Caco-2 (cell line): ENCODE results near the gene IQCK. TPM values are rescaled to one million over a fixed set of nuclear protein-coding genes. Genes with fewer than 3 reads are reported as not detected.

Source experiments
- BruUV-seq: library from RNA; stranded (reverse); fragments of 400-500 nt; replicated peaks from 2 replicates; lab custom pipeline; 2021; lab: Mats Ljungman, UMichigan
- CTCF ChIA-PET: fragments of 300-600 bp; sonication (Branson Sonifier 250); formaldehyde crosslinking; loops from one replicate; lab custom pipeline; 2022; ENCODE audit warnings: antibody characterized with exemption; lab: Charles Lee
- POLR2A ChIA-PET: fragments of 300-600 bp; sonication (Branson Sonifier 250); formaldehyde crosslinking; loops from one replicate; lab custom pipeline; 2022; ENCODE audit warnings: antibody characterized with exemption; lab: Charles Lee
- DNase-seq, 2 experiments: peaks; one replicate each; pipeline versions ENCODE4 v3.0.0 to v3.0.0-alpha.2; 2020 to 2022
- H3K27me3 ChIP-seq: replicated peaks from 2 replicates; pipeline ENCODE4 v1.6.0; 2011; ENCODE audit warnings: low read length; ENCODE audit not compliant: control insufficient read depth, insufficient read depth
- H3K36me3 ChIP-seq: 2 replicates; pipeline ENCODE4 v1.5.1; 2011; ENCODE audit warnings: low read length; ENCODE audit not compliant: control insufficient read depth, insufficient read depth
- H3K4me1 ChIP-seq: fragments of 250-450 bp; sonication (Bioruptor Pico); 2 replicates; pipeline ENCODE4 v1.5.1; 2020; ENCODE audit warnings: mild to moderate bottlenecking
- H3K4me3 ChIP-seq: 2 replicates; pipeline ENCODE4 v1.5.1; 2011; ENCODE audit warnings: low read depth, mild to moderate bottlenecking, control low read depth, low read length
- H3K9me3 ChIP-seq: fragments of 250-450 bp; sonication (Bioruptor Pico); 2 replicates; pipeline ENCODE4 v1.5.1; 2020; ENCODE audit warnings: mild to moderate bottlenecking, moderate library complexity
- H3K27ac Mint-ChIP-seq: one replicate; pipeline ENCODE4 v1.8.0; 2022; ENCODE audit warnings: mixed read lengths; ENCODE audit not compliant: unreplicated experiment
- H3K27me3 Mint-ChIP-seq: one replicate; pipeline ENCODE4 v1.8.0; 2022; ENCODE audit warnings: mixed read lengths; ENCODE audit not compliant: insufficient read depth, unreplicated experiment
- H3K36me3 Mint-ChIP-seq: one replicate; pipeline ENCODE4 v1.8.0; 2022; ENCODE audit warnings: mild to moderate bottlenecking, mixed read lengths; ENCODE audit not compliant: insufficient read depth, unreplicated experiment
- H3K4me1 Mint-ChIP-seq: one replicate; pipeline ENCODE4 v1.8.0; 2022; ENCODE audit warnings: low read depth, mixed read lengths; ENCODE audit not compliant: unreplicated experiment
- H3K4me3 Mint-ChIP-seq: one replicate; pipeline ENCODE4 v1.8.0; 2022; ENCODE audit warnings: mild to moderate bottlenecking, moderate library complexity, mixed read lengths; ENCODE audit not compliant: unreplicated experiment
- H3K9me3 Mint-ChIP-seq: one replicate; pipeline ENCODE4 v1.8.0; 2022; ENCODE audit warnings: mixed read lengths; ENCODE audit not compliant: unreplicated experiment
- intact Hi-C: fragments of 100-400 bp; cut with micrococcal nuclease; formaldehyde crosslinking; loops from one replicate; pipeline ENCODE4 v1.10.0; 2022; ENCODE audit not compliant: unreplicated experiment
- total RNA-seq: library from RNA; stranded (reverse); gene quantifications from 2 replicates; pipeline ENCODE4 v1.2.3, GENCODE V29; 2022
- TF ChIP-seq, protein P1 (sequence below), 2 experiments: fragments of 200-600 bp in 1 of 2; IDR thresholded peaks; 1 replicate in 1 of 2; 2 replicates in 1 of 2; pipeline versions ENCODE4 v1.5.1 to v1.8.0; 2011 to 2022; ENCODE audit warnings: antibody characterized with exemption in 1 of 2, control low read depth in 1 of 2, inconsistent platforms in 1 of 2, low read depth in 1 of 2, low read length in 1 of 2, mild to moderate bottlenecking in 1 of 2, moderate library complexity in 1 of 2; ENCODE audit not compliant: insufficient read depth in 1 of 2, severe bottlenecking in 1 of 2, unreplicated experiment in 1 of 2

The IQCK gene
- total RNA-seq, 1 experiment from 2014 or later = 2.0 TPM

GRCh38 chr16:19694989-19695388, 23.1 kb upstream of the IQCK start:
- ChIA-PET CTCF (interaction anchor here (0.6 kb wide), 1 partner anchor 107 kb away, joined by 5 read pairs; no protein-coding TSS in a partner anchor), POLR2A (no interaction called here)
- Histone ChIP-seq H3K36me3 (no peaks in the 10 kb centered on the region), H3K9me3 (no peaks in the 10 kb centered on the region), H3K4me3 (no peak overlapping the region), H3K4me1 (no peaks in the 10 kb centered on the region; the same call in 1 of the 2 replicates), H3K27me3 (no peaks in the 10 kb centered on the region)
- Mint-ChIP-seq H3K4me3 (no peak overlapping the region), H3K27me3 (no peaks in the 10 kb centered on the region), H3K9me3 (no peaks in the 10 kb centered on the region), H3K4me1 (peaks cover 7% of the 10 kb centered on the region), H3K36me3 (peaks cover 1% of the 10 kb centered on the region), H3K27ac (no peak overlapping the region)
- DNase-seq = no peak
- intact Hi-C loops = no loop called here
- no TSS peak for BruUV-seq
- TF ChIP-seq, protein P1, sequence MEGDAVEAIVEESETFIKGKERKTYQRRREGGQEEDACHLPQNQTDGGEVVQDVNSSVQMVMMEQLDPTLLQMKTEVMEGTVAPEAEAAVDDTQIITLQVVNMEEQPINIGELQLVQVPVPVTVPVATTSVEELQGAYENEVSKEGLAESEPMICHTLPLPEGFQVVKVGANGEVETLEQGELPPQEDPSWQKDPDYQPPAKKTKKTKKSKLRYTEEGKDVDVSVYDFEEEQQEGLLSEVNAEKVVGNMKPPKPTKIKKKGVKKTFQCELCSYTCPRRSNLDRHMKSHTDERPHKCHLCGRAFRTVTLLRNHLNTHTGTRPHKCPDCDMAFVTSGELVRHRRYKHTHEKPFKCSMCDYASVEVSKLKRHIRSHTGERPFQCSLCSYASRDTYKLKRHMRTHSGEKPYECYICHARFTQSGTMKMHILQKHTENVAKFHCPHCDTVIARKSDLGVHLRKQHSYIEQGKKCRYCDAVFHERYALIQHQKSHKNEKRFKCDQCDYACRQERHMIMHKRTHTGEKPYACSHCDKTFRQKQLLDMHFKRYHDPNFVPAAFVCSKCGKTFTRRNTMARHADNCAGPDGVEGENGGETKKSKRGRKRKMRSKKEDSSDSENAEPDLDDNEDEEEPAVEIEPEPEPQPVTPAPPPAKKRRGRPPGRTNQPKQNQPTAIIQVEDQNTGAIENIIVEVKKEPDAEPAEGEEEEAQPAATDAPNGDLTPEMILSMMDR (IDR thresholded peaks at IDR 0.05; ENCODE audit: insufficient read depth in 1 of 2, low read depth in 1 of 2, low read length in 1 of 2, severe bottlenecking in 1 of 2, unreplicated experiment in 1 of 2) = no peak

DNA sequence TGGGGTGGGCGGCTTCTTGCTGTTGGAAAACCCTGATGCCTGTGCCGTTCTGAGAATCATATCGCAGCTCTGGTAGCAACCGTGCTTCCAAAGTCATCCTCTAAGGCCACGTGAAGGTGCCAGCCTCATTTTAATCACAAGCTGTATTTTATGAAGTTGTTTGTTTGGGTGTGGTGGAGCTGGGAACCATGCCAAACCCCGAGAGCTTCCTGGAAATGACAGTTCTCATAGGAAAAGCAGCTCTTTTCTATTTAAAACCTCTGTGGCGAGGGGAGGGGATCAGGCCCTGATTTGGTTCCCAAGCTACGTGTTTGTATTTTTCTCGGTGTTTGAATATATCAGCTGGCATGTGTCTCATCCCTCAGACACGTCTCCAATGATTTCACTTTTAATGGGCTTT, 21.7 kb upstream of the IQCK start:
- H3K36me3 ChIP-seq = no peaks in the 10 kb centered on the region
- H3K4me1 ChIP-seq = peaks cover 10% of the 10 kb centered on the region
- intact Hi-C loops = no loop called here
- ChIA-PET POLR2A (no interaction called here), CTCF (interaction anchor here (0.6 kb wide), 1 partner anchor 33 kb away, joined by 4 read pairs; no protein-coding TSS in a partner anchor)
- H3K27me3 Mint-ChIP-seq = no peaks in the 10 kb centered on the region
- TF ChIP-seq, protein P1 (IDR thresholded peaks at IDR 0.05; ENCODE audit: insufficient read depth in 1 of 2, low read depth in 1 of 2, low read length in 1 of 2, severe bottlenecking in 1 of 2, unreplicated experiment in 1 of 2) = no peak
- H3K4me3 ChIP-seq = no peak overlapping the region
- no TSS peak for BruUV-seq
- H3K9me3 Mint-ChIP-seq = no peaks in the 10 kb centered on the region
- H3K4me1 Mint-ChIP-seq = peaks cover 15% of the 10 kb centered on the region
- no peak overlapping the region for H3K4me3 Mint-ChIP-seq
- H3K27ac Mint-ChIP-seq = no peak overlapping the region
- H3K9me3 ChIP-seq = no peaks in the 10 kb centered on the region
- peaks cover 7% of the 10 kb centered on the region for H3K36me3 Mint-ChIP-seq
- no peak for DNase-seq
- H3K27me3 ChIP-seq = no peaks in the 10 kb centered on the region

- TF ChIP-seq, protein P1 (IDR thresholded peaks at IDR 0.05; ENCODE audit: insufficient read depth in 1 of 2, low read depth in 1 of 2, low read length in 1 of 2, severe bottlenecking in 1 of 2, unreplicated experiment in 1 of 2) = no peak
- Mint-ChIP-seq H3K9me3 (no peaks in the 10 kb centered on the region), H3K4me3 (no peak overlapping the region), H3K27me3 (no peaks in the 10 kb centered on the region), H3K27ac (no peak overlapping the region), H3K36me3 (peaks cover 7% of the 10 kb centered on the region), H3K4me1 (peaks cover 15% of the 10 kb centered on the region)
- intact Hi-C loops = no loop called here
- BruUV-seq = no TSS peak
- no peaks in the 10 kb centered on the region for H3K36me3 ChIP-seq
- no peaks in the 10 kb centered on the region for H3K9me3 ChIP-seq
- no peak for DNase-seq
- ChIA-PET CTCF (no interaction called here), POLR2A (no interaction called here)
- peaks cover 11% of the 10 kb centered on the region for H3K4me1 ChIP-seq
- no peak overlapping the region for H3K4me3 ChIP-seq
- H3K27me3 ChIP-seq = no peaks in the 10 kb centered on the region
Measured at GRCh38 chr16:19696961-19697360, 21.1 kb upstream of the IQCK start.
